Astrocyte of the spinal cord (primary cell): ENCODE data around the gene DENND1A.

Experiments
- DNase-seq: peaks from one replicate; pipeline ENCODE4 v3.0.0; 2011; ENCODE audit warnings: low read depth, low spot score
- H3K4me3 ChIP-seq: 2 replicates; pipeline ENCODE4 v1.5.1; 2011; ENCODE audit warnings: low read depth, mild to moderate bottlenecking, low read length, moderate library complexity
- in situ Hi-C: cut with HindIII; loops from 2 replicates; pipeline ENCODE4 v1.10.0; 2017; ENCODE audit warnings: low sequenced_read_pairs
- TF ChIP-seq, protein P1 (sequence below): IDR thresholded peaks from 2 replicates; pipeline ENCODE4 v1.5.1; 2012; ENCODE audit warnings: low read depth, mild to moderate bottlenecking, low read length, inconsistent platforms

DENND1A gene

DNA sequence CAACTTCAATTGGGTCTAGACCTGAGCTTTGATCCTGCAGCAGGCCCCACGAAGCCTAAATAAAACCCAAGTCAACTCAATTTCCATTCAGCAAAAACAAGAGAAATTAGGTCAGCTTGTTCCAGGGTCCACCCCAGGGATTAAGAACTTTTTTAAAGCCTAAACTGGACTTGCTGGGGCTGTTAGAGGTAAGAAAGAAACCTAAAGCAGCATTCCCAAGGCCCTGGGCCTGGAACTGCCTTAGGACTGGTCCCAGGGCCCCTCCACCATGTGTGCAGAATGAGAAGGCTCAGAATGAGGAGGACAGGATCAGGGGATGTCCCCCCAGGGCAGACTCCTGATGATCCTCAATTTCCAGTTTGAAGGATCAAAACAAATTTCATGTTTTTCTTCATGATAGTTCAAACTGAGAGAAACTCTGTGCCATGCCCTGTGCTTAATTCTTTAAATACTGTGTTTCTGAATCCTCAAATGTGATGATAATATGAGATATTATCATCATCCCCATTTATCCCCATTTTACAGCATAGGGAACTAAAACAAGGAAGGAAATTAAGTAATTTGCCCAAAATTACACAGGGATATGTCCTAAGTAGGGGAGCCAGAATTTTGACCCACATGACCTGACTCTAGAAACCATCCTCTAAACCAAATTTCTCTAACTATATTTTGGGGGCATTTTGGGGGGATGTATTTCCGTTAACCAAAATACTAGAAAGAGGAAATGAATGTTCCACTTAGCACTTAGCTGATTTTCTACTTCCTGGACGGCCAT is 64.5 kb downstream of the DENND1A start:
- no peak overlapping the region for H3K4me3 ChIP-seq
- in situ Hi-C loops = no loop called here
- no peak for DNase-seq
- TF ChIP-seq, protein P1, sequence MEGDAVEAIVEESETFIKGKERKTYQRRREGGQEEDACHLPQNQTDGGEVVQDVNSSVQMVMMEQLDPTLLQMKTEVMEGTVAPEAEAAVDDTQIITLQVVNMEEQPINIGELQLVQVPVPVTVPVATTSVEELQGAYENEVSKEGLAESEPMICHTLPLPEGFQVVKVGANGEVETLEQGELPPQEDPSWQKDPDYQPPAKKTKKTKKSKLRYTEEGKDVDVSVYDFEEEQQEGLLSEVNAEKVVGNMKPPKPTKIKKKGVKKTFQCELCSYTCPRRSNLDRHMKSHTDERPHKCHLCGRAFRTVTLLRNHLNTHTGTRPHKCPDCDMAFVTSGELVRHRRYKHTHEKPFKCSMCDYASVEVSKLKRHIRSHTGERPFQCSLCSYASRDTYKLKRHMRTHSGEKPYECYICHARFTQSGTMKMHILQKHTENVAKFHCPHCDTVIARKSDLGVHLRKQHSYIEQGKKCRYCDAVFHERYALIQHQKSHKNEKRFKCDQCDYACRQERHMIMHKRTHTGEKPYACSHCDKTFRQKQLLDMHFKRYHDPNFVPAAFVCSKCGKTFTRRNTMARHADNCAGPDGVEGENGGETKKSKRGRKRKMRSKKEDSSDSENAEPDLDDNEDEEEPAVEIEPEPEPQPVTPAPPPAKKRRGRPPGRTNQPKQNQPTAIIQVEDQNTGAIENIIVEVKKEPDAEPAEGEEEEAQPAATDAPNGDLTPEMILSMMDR = no peak

DNA sequence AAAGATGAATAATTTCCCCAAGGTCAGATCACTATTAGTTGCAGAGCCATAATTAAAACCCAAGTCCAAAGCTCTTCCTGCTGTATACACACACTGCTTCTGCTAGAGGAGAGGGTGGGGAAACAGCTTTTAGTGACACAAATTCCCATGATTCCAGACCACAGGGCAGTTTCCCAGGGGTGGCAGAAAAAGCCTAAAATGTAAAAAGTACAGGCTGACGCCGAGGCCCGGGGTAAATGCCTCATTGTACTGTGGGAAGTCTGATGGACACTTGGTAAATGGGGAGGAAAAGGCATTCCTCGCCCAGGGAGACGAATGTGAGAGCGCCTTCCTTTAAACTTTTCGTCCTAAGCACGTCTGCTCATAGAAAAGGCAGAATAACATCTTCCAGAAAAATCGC is 65.7 kb downstream of the DENND1A start:
- no peak overlapping the region for H3K4me3 ChIP-seq
- in situ Hi-C loops = no loop called here
- no peak for DNase-seq
- TF ChIP-seq, protein P1 = no peak

DNA sequence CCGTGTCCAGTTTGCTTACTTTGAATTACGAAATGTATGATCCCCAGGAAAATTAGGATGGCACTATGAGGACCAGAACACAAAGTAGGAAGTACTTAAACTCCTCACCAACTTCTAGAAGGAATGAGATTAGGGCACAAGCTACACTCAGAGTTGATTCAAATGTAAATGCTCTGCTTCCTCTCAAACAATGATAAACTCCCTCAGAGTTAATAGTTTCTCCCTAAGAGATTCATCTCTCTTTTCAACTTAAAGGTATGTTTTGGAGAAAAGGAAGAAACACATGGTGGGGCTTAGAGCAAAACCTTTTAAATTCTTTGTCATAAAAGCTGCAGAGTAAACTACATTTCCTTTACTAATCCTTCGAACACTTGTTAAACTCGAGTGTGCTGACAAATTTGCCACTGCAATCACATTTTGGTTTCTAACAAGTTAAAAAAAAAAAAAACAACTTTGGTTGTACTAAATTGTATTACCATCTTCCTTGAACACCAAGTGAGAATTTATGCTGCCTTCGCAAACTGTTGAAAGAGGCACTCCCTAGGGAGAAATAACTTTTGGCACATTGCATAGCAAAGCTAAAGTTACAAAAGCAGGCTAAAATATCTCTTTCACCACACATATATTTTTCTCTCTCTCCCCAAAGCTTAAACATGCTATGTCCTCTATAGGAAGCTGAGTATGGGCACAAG is 66.6 kb downstream of the DENND1A start:
- no peak for DNase-seq
- in situ Hi-C loops = no loop called here

DNA sequence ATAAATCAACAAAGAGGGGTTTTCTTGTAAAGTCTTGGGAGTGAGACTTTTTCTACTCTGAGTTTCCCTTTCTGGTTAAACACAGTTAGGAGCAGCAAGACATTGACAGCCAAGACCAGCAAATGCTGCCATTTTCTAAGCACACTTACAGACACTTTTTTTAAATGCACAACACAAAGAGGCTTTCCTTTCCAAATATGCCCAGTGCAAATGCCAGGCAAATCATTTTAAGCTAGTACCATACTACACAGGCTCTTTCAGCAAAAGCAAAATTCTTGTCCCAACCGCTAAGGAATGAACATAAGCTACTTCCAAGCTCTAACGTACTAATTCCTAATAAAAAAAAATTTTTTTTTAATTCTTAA is 68.2 kb downstream of the DENND1A start:
- TF ChIP-seq, protein P1 = no peak
- DNase-seq = no peak
- H3K4me3 ChIP-seq = no peak overlapping the region
- in situ Hi-C loops = no loop called here

More for the DNA sequence above, 66.6 kb downstream of the DENND1A start:
- TF ChIP-seq, protein P1 = no peak
- no peak overlapping the region for H3K4me3 ChIP-seq

DNA sequence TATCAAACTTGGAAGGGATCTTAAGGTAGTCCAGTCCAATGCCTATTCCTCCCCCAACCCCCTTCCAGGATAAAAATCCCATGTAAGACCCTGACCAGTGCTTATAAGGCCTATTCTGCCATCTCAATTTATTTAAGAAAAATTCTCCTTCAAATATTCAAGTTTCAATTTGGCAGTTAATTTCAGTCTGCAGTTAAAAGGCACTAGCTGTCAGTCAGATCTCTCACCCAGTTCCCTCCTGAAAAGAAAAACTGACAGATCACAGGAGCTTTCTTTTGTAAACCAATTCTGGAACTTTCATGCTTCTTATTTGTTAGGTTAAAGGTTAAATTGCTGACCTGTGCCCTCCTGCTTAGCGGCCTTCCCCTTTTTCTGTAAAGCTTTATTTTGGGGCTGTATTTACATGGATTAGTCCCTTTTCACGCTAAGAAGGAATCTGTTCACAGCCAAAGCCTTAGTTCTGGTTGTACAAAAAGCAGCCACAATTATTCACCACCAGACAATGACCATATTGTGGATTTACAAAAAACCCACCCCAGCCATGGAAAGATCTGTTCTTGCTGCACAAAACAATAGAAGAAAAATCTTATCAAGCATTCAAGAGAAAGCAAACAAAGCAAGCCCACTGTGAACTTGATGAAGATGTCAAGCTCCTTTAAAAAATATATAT is 68.7 kb downstream of the DENND1A start:
- TF ChIP-seq, protein P1 = no peak
- in situ Hi-C loops = no loop called here
- DNase-seq = no peak
- no peak overlapping the region for H3K4me3 ChIP-seq

DNA sequence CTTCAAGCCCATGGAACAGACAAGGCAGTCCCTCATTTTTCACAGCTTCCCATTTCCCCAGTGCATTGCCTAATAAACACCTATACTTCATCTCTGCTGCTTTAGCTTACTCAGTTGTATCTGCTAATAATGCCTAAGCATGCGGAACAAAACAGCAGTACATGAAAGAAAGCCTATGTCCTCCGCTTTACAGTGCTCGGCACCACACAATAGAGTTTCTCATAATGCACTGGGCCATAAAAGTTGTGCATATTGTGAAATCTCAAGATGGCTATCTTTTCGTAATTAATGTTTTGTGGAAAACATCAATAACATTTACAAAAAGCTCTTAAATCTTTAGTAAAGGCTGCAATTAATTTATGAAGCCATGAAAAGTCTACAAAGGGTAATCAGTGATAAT is 69.3 kb downstream of the DENND1A start:
- TF ChIP-seq, protein P1 = no peak
- DNase-seq = no peak
- in situ Hi-C loops = no loop called here
- no peak overlapping the region for H3K4me3 ChIP-seq
